HG03097 (cell line): ENCODE data around the gene GYG2.
"Not testable (repeated sequence)": the region's sequence is repeated elsewhere in the genome, so short reads cannot be mapped to it uniquely, and the experiment has no call there.

Experiments
- ATAC-seq: cut with Tn5 transposase; IDR thresholded peaks from one replicate; pipeline ENCODE4 v1.9.1; 2021; ENCODE audit not compliant: unreplicated experiment, low FRiP score

GYG2 gene

DNA sequence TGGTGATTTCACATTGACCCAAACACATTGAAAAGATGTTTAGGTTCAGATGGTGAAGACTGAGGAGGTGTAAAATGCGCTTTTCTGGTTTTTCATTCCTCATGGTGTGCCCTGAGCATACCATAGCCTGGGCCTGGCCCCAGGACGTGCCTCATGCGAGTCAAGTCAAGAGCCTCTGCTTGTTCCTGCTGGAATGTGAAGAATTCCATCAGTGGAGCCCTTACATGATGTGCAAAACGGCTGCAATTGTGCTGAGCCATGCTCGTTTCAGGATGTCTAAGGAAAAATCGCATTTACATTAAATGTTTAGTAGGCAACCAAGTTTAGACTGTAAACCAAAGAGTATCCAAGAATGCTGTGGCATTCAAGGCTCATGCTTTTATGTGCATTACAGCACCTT lies 34.9 kb downstream of the GYG2 start:
- no peak for ATAC-seq

GRCh38 chrX:2867206-2867605 lies 38.5 kb downstream of the GYG2 start:
- no peak for ATAC-seq

GRCh38 chrX:2870650-2871049 lies 41.9 kb downstream of the GYG2 start:
- ATAC-seq: no peak

- no peak for ATAC-seq
Observed at GRCh38 chrX:2871831-2872230, 43.1 kb downstream of the GYG2 start.

GRCh38 chrX:2872671-2873277 lies 44.0 kb downstream of the GYG2 start:
- no peak for ATAC-seq

- ATAC-seq: no peak
Observed at GRCh38 chrX:2874222-2875135, 45.7 kb downstream of the GYG2 start.

DNA sequence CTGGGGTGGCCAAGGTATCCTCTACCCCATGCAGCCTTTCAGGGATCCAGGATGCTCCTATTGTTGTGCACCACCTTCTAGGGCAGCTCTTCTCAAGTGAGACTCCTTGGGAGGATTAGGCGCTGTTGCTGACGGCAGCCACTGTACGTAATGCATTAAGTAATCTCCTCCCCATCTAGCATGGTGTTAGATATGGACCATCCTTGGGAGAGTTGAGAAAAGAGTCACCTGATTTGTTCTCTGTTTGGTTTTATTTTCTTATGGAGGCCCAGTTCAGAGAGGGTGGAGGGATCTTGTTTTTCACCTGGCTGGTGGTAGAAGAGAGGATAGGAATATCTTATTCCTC lies 46.4 kb downstream of the GYG2 start:
- ATAC-seq: no peak

DNA sequence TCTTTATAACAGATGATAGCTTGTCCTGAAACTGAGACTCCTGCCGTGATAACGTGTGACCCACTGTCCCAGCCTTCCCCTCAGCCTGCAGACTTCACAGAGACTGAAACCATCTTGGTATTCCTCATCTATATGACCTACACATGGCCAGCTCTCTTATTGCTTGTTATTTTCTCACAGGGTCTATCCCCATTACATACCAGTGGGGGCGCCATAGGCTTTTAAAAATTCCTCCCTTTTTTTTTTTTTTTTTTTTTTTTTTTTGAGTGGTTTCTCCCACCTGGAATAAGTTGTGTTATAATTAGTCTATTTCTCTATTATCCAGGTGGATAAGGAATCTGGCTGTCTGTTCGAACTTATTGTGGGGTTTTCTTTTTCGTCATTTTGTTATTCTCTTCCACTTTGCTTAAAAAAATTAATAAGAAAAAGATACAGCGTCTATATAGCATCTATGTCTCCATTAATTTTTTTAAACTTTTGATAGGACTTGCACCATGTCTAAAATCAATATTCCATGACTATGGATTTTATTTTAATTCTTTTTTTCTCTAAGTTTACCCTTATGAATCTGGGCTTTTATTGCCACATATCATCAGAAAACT lies 47.2 kb downstream of the GYG2 start:
- ATAC-seq: no peak

GRCh38 chrX:2878563-2878962 lies 49.8 kb downstream of the GYG2 start:
- ATAC-seq: no peak

DNA sequence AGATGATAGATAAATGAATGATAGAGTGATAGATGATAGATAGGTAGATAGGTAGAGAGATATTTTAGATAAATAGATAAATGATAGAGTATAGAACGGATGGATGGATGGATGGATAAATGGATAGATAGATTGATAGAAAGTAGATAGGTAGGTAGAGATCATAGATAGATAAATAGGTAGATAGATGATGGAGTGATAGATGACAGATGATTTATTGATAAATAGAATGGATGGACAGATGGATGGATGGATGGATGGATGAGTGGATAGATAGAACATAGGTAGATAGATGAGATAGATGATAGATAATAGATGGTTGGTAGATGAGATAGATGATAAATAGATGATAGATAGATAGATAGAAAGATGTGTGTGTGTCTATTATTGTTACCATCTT lies 50.9 kb downstream of the GYG2 start:
- no peak for ATAC-seq

DNA sequence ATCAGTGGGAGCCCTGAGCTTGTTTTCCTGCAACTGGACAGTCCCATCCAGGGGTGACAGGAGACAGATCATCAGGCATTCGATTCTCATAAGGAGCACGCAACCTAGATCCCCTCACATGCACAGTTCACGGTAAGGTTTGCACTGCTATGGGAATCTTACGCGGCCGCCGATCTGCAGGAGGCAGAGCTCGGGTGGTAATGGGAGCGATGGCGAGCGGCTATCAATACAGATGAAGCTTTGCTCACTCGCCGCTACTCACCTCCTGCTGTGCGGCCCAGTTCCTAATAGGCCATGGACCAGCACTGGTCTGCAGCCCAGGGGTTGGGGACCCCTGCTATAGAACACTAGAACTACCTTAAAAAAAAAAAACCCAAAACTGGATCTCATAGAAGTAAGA lies 55.0 kb downstream of the GYG2 start:
- no peak for ATAC-seq

DNA sequence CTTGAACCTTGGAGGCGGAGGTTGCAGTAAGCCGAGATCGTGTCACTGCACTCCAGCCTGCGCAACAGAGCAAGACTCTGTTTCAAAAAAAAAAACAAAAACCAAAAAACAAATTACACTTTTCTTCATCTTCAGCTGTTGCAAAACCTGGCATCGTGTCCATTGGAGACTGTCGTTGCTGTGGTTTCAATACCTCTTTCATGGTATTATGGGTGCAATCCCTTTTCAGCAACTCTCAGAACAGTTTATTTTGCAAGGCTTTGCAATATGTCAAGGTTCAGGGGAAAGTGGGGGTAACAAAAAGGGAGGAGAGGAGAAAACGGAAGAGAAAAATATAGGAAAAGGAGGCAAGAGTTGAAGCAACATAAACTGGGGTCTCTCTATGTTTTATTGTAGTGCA lies 59.6 kb downstream of the GYG2 start:
- no peak for ATAC-seq

GRCh38 chrX:2889045-2889605 lies 60.4 kb downstream of the GYG2 start:
- no peak for ATAC-seq

DNA sequence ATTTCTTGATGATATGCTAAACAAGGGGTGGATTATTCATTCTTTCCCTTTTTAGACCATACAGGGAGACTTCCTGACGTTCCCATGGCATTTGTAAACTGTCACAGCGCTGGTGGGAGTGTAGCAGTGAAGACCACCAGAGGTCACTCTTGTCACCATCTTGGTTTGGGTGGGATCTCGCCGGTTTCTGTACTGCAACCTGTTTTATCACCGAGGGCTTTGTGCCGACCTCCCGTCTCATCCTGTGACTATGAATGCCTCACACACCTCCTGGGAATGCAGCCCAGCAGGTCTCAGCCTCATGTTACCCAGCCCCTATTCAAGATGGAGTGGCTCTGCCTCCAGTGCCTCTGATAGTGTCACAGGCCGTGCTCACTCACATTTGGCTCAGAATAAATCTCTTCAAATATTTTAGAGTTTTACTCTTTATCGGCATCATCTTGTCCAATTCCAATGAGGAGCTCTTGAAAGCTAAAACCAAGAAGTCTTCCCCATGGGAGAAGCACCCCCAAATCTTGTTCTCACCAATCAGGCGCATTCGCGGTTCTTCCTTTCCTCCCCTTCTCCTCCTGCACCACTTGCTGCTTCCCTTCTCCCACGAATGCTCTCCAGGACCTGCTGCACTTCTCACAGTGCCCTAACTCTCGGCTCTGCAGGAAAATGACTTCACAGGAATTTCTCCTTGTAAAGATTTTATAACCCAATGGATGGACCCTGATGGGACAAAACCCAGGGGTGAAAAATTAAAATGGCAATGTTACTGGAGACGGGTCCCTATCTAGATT lies 61.2 kb downstream of the GYG2 start:
- not testable (repeated sequence) for ATAC-seq

DNA sequence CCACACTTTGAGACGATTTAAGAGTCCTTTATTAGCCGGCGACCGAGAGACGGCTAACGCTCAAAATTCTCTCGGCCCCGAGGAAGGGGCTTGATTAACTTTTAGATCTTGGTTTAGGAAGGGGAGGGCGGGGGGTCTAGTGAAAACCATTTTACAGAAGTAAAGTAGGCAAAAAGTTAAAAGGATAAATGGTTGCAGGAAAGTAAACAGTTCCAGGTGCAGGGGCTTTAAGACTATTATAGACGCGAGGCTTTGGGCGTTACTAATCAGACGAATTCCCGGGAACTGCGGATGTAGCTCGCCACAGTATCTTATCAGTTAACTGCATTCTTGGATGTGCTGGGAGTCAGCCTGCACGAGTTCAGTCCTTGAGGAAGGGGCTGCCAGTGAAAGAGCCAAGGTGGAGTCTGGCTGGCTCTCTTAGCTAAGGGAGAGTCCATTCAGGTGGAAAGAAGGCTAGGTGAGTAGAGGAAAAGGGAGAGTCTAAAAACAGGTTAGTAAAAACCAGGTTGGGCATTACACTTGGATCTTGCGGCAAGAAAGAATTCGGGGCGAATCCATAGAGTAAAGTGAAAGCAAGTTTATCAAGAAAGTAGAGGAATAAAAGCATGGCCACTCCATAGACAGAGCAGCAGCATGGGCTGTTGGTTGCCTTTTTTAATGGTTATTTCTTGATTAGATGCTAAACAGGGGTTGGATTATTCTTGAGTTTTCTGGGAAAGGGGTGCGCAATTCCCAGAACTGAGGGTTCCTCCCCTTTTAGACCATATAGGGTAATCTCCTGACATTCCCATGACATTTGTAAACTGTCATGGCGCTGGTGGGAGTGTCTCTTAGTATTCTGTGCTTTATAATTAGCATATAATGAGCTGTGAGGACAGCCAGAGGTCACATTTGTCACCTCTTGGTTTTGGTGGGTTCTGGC lies 62.1 kb downstream of the GYG2 start:
- not testable (repeated sequence) for ATAC-seq

DNA sequence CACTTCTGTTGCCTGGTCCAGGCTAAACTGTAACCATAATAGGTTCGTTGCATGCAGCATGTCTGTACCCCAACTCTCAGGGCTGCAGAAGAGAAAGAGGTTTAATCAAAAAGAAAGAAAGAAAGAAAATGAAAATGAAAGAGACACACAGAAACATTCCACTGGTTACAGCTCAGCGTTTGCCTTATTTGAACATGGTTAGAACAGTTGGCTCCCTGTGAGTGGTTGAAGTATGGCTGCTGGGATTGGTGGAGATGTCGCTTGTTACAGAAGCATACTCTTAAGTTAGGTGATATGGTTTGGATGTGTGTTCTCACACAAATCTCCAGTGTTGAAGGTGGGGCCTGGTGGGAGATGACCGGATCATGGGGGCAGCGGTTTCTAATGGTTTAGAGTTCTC lies 64.1 kb downstream of the GYG2 start:
- no peak for ATAC-seq

- ATAC-seq: no peak
Observed at GRCh38 chrX:2894885-2895292, 66.2 kb downstream of the GYG2 start.

DNA sequence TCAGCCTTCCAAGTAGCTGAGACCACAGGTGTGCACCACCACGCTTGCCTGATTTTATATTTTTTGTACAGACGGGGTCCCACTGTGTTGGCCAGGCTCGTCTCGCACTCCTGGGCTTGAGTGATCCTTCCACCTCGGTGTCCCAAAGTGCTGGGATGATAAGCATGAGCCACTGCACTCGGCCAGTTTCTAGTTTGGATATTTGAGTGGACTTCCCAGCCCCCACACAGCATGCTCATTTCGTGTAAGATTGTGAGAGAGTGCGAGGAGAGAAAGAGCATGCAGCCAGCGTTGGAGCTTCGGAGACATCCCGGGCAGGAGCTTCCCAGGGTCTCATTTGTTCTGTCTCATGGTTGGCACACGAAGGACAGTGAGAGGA lies 68.6 kb downstream of the GYG2 start:
- ATAC-seq: no peak

DNA sequence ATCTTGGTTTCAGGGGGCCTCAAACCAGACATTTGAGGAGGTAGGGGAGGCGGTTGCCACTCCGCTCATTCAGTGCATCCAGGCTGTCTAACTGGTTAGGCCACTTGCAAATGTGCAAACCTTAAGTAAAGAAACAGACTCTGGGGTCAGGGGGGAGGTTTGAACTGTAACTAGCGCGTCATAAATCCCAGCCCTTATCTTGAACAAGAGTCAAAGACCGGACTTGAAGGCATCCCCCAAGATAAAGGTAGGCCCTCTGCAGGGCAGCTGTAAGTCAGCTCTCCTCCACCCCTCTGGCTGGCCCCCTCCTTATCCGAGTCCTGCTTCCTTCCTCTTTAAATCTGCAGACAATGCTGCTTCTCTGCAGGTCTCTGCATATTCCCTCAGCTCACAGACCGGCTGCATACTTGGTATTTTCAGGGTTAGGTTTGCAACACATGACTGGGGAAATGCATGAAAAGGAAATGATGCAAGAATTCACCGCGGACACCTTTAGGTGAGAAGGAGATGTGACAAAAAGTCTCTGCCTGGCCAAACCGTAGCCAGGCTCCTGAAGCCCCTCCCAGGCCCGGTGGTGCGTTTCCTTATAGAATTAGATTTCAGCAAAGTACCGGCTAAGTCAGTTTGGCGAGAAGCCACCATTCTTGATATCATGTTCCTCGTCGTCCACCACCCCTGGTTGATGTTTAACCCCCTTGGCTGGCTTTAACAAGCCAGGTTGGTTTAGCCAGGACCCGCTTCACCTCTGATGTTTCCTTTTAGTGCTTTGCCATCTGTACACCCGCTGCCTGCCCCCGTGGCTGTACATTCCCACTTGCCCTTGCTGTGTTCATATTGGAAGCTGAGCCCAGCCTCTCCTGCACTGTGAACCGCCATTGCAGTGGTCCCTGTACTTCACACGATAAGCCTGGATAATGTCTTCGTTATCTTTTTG lies 69.2 kb downstream of the GYG2 start:
- not testable (repeated sequence) for ATAC-seq
